Osteoblast (primary cell): ENCODE measurements around the gene TXK. TPM values are rescaled to one million over a fixed set of nuclear protein-coding genes. Genes with fewer than 3 reads are reported as not detected.

Experiments
- DNase-seq: peaks from one replicate; pipeline ENCODE4 v3.0.0; 2011; ENCODE audit warnings: low spot score, mixed read lengths; ENCODE audit not compliant: insufficient read length; ENCODE audit errors: missing footprints
- H2AFZ ChIP-seq: 2 replicates; pipeline ENCODE4 v1.6.0; 2011; ENCODE audit warnings: mild to moderate bottlenecking, low read length
- H3K27ac ChIP-seq: 2 replicates; pipeline ENCODE4 v1.5.1; 2011; ENCODE audit warnings: mild to moderate bottlenecking, low read depth, low read length, moderate library complexity
- H3K27me3 ChIP-seq: 2 replicates; pipeline ENCODE4 v1.6.0; 2012; ENCODE audit warnings: mild to moderate bottlenecking, control low read depth, inconsistent platforms, low read length, moderate library complexity; ENCODE audit not compliant: insufficient read depth
- H3K36me3 ChIP-seq: 2 replicates; pipeline ENCODE4 v1.5.1; 2011; ENCODE audit warnings: mild to moderate bottlenecking, low read length, control low read depth, moderate library complexity; ENCODE audit not compliant: insufficient read depth
- H3K4me1 ChIP-seq: 2 replicates; pipeline ENCODE4 v1.5.1; 2011; ENCODE audit warnings: mild to moderate bottlenecking, low read length, control low read depth, moderate library complexity; ENCODE audit not compliant: insufficient read depth
- H3K4me2 ChIP-seq: 2 replicates; pipeline ENCODE4 v1.6.0; 2011; ENCODE audit warnings: mild to moderate bottlenecking, low read length; ENCODE audit not compliant: insufficient read depth
- H3K4me3 ChIP-seq: fragments of 200-600 bp; sonication (generic); 3 replicates; pipeline ENCODE4 v1.5.1; 2012; ENCODE audit warnings: mild to moderate bottlenecking, low read length, inconsistent platforms; ENCODE audit not compliant: insufficient read depth
- H3K79me2 ChIP-seq: 2 replicates; pipeline ENCODE4 v1.6.0; 2012; ENCODE audit warnings: mild to moderate bottlenecking, low read length, control low read depth, inconsistent platforms; ENCODE audit not compliant: insufficient read depth
- H3K9me3 ChIP-seq: 2 replicates; pipeline ENCODE4 v1.5.1; 2011; ENCODE audit warnings: low read depth, low read length, control low read depth
- H4K20me1 ChIP-seq: 2 replicates; pipeline ENCODE4 v1.6.0; 2012; ENCODE audit warnings: mild to moderate bottlenecking, low read length, control low read depth; ENCODE audit not compliant: insufficient read depth
- CTCF ChIP-seq: IDR thresholded peaks from 2 replicates; pipeline ENCODE4 v1.5.1; 2011; ENCODE audit warnings: mild to moderate bottlenecking, low read depth, low read length, moderate library complexity; ENCODE audit errors: extremely low read depth
- total RNA-seq: library from RNA; depleted of rRNA; stranded (reverse); fragments of >200 nt; gene quantifications from 2 replicates; pipeline ENCODE4 v1.2.3, GENCODE V29; 2012

TXK gene
- total RNA-seq, 1 donor, result 0.72 TPM

- Histone ChIP-seq H4K20me1 (no peaks in the 10 kb centered on the region), H3K4me3 (no peak overlapping the region), H3K4me1 (peaks cover 7% of the 10 kb centered on the region), H3K27me3 (no peaks in the 10 kb centered on the region), H3K79me2 (no peaks in the 10 kb centered on the region), H3K36me3 (no peaks in the 10 kb centered on the region), H3K27ac (no peak overlapping the region), H3K4me2 (no peak overlapping the region), H3K9me3 (no peaks in the 10 kb centered on the region), H2AFZ (no peak overlapping the region)
- TF ChIP-seq CTCF, result no peak
- DNase-seq, result no peak
Measured at GRCh38 chr4:48157271-48157670, 23.2 kb upstream of the TXK start.

GRCh38 chr4:48156423-48156822 is 22.4 kb upstream of the TXK start:
- H3K4me1 ChIP-seq, result no peaks in the 10 kb centered on the region
- H3K36me3 ChIP-seq, result no peaks in the 10 kb centered on the region
- no peak for TF ChIP-seq CTCF

GRCh38 chr4:48153791-48154550 is 19.9 kb upstream of the TXK start:
- Histone ChIP-seq H3K4me3 (no peak overlapping the region), H2AFZ (no peak overlapping the region), H3K36me3 (no peaks in the 10 kb centered on the region), H3K4me1 (no peaks in the 10 kb centered on the region), H3K79me2 (no peaks in the 10 kb centered on the region), H4K20me1 (no peaks in the 10 kb centered on the region), H3K9me3 (no peaks in the 10 kb centered on the region), H3K4me2 (no peak overlapping the region), H3K27ac (no peak overlapping the region), H3K27me3 (no peaks in the 10 kb centered on the region)
- no peak for DNase-seq
- TF ChIP-seq CTCF, result no peak

More at GRCh38 chr4:48156423-48156822, 22.4 kb upstream of the TXK start:
- Histone ChIP-seq H3K4me3 (no peak overlapping the region), H3K27ac (no peak overlapping the region), H4K20me1 (no peaks in the 10 kb centered on the region), H2AFZ (no peak overlapping the region), H3K9me3 (no peaks in the 10 kb centered on the region), H3K4me2 (no peak overlapping the region), H3K27me3 (no peaks in the 10 kb centered on the region), H3K79me2 (no peaks in the 10 kb centered on the region)
- no peak for DNase-seq

GRCh38 chr4:48152259-48152658 is 18.2 kb upstream of the TXK start:
- no peak for TF ChIP-seq CTCF
- Histone ChIP-seq H3K4me2 (no peak overlapping the region), H3K9me3 (no peaks in the 10 kb centered on the region), H3K4me1 (no peaks in the 10 kb centered on the region), H3K27ac (no peak overlapping the region), H3K79me2 (no peaks in the 10 kb centered on the region), H3K4me3 (no peak overlapping the region), H4K20me1 (no peaks in the 10 kb centered on the region), H2AFZ (no peak overlapping the region), H3K27me3 (no peaks in the 10 kb centered on the region), H3K36me3 (no peaks in the 10 kb centered on the region)
- no peak for DNase-seq
